ENCODE data around the gene CCL4.

GRCh38 chr17:36060816-36061215 lies 42.8 kb upstream of the CCL4 start:
- TF ChIP-seq CTCF (conservative IDR thresholded peaks at IDR 0.05; ENCODE audit: low read length), result no peak
- TF ChIP-seq EZH2phosphoT487 (IDR thresholded peaks at IDR 0.05; ENCODE audit: borderline replicate concordance, low read depth, low read length), result no peak
